Measurements from ENCODE around the gene LY6G5C. TPM values are rescaled to one million over a fixed set of nuclear protein-coding genes. Genes with fewer than 3 reads are reported as not detected.

The LY6G5C gene

DNA sequence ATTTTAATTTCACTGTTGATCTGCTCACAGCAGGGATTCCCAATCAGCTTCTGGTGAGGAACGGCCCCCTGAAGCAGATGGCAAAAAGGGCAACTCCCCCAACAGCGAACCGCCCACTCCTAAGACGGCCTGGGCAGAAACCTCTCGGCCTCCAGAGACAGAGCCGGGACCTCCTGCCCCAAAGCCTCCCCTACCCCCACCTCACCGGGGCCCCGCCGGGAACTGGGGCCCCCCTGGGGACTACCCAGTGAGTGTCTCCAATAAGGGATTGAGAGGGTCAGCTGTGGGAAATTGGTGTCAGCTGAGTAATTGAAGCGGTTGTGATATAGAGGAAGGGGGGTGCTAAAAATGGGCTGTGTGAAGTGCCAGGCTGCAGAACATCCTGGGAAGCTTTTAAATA is 53.9 kb downstream of the LY6G5C start:
- Histone ChIP-seq H3K79me2 (ENCODE audit: control insufficient read depth, insufficient read depth, low read length) (peaks cover 33% of the 10 kb centered on the region), H3K27ac (ENCODE audit: low read depth, low read length) (no peak overlapping the region), H2BK15ac (replicated peaks; ENCODE audit: low read depth) (no peak overlapping the region), H3K4me2 (ENCODE audit: low read length) (no peak overlapping the region), H2AK5ac (ENCODE audit: low read length) (no peak overlapping the region), H4K8ac (ENCODE audit: low read depth, low read length) (no peak overlapping the region), H3K56ac (ENCODE audit: low read length) (no peak overlapping the region), H3K79me1 (ENCODE audit: low read length) (peaks cover 17% of the 10 kb centered on the region), H3K4me1 (ENCODE audit: control insufficient read depth, low read depth, low read length) (no peaks in the 10 kb centered on the region), H4K5ac (ENCODE audit: low read length) (no peak overlapping the region), H3K9ac (ENCODE audit: low read length) (no peak overlapping the region), H3K27me3 (ENCODE audit: insufficient read depth, low read length, poor library complexity) (no peaks in the 10 kb centered on the region), H3K4me3 (ENCODE audit: low read length) (no peak overlapping the region), H3K4ac (ENCODE audit: low read depth, low read length) (no peak overlapping the region), H2BK5ac (ENCODE audit: low read length) (no peak overlapping the region), H3K23ac (ENCODE audit: low read length) (no peak overlapping the region), H3K18ac (ENCODE audit: low read length) (no peak overlapping the region), H3K36me3 (ENCODE audit: control insufficient read depth, insufficient read depth, low read length) (peaks cover 43% of the 10 kb centered on the region), H2BK120ac (ENCODE audit: low read depth, low read length) (no peak overlapping the region)
- DNase-seq: no peak
- no CpG with 5 or more reads among the region's 10 CpGs for WGBS (ENCODE audit: extremely low coverage, insufficient coverage, low lambda C conversion rate)

Small RNA genes lying within 50 kb of the gene (small RNA-seq; reads per million reads assigned to genes)
- gene LY6G6D (ENCODE audit: insufficient read depth): not detected
- not detected for gene MIR4646 (ENCODE audit: insufficient read depth)
- not detected for gene MIR6832 (ENCODE audit: insufficient read depth)
- gene RF00019 (ENCODE audit: insufficient read depth): not detected
